ENCODE measurements around the gene PPFIBP2.

GRCh38 chr11:7530013-7530640, 16.3 kb downstream of the PPFIBP2 start:
- no peak for TF ChIP-seq POLR2A (IDR thresholded peaks at IDR 0.05; ENCODE audit: low read length)
- TF ChIP-seq CTCF (IDR thresholded peaks at IDR 0.05): no peak
- no peak for TF ChIP-seq REST (IDR thresholded peaks at IDR 0.05)
- TF ChIP-seq RAD21 (conservative IDR thresholded peaks at IDR 0.05 in 1 of 2, IDR thresholded peaks at IDR 0.05 in 1 of 2): no peak
- no peak for TF ChIP-seq HDAC2 (IDR thresholded peaks at IDR 0.05)
- no peak for TF ChIP-seq MYC (IDR thresholded peaks at IDR 0.05; ENCODE audit: borderline replicate concordance, low read length)
- no peak for TF ChIP-seq SREBF2 (IDR thresholded peaks at IDR 0.05)
- no peak for TF ChIP-seq EP300 (IDR thresholded peaks at IDR 0.05)
- TF ChIP-seq CBX8 (IDR thresholded peaks at IDR 0.05): no peak

Measured in A549 (cell line).